ENCODE data around the gene CCN6.

DNA sequence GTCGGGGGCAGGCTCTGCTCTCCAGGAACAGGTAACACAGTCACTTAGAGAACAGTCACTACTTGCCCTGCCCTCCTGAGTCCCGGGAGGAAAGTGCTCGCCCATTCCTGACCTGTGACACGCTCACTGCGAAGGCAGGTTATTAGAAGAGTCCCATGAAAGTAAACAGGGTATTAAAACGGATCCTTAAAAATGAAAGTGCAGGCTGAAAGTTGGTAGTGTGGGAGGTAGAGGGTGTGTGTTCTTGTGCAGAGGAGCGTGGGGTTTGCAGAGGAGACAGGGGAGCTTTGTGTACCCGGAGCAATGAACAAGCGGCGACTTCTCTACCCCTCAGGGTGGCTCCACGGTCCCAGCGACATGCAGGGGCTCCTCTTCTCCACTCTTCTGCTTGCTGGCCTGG is at the start of gene CCN6:
- no peak for TF ChIP-seq CTCF (IDR thresholded peaks at IDR 0.05)
- TF ChIP-seq EZH2 (IDR thresholded peaks at IDR 0.05; ENCODE audit: borderline replicate concordance, insufficient read depth, low read depth, low read length, poor library complexity, severe bottlenecking), result no peak
